ENCODE results near the gene NOB1.

The NOB1 gene

GRCh38 chr16:69718111-69718764 is 36.5 kb downstream of the NOB1 start:
- DNase-seq = no peak

GRCh38 chr16:69717066-69717465 is 37.7 kb downstream of the NOB1 start:
- no peak for DNase-seq

GRCh38 chr16:69712914-69713581 is 41.7 kb downstream of the NOB1 start:
- no peak for DNase-seq

- DNase-seq = no peak
Observed at GRCh38 chr16:69712277-69712676, 42.4 kb downstream of the NOB1 start.

GRCh38 chr16:69711115-69711740 is 43.5 kb downstream of the NOB1 start:
- DNase-seq = peak; percentile 19

GRCh38 chr16:69709456-69710084 is 45.2 kb downstream of the NOB1 start:
- no peak for DNase-seq

GRCh38 chr16:69707920-69708683 is 46.6 kb downstream of the NOB1 start:
- no peak for DNase-seq

- no peak for DNase-seq
Observed at GRCh38 chr16:69706975-69707340, 47.8 kb downstream of the NOB1 start.

- no peak for DNase-seq
Observed at GRCh38 chr16:69706256-69706974, 48.3 kb downstream of the NOB1 start.

GRCh38 chr16:69703638-69704037 is 51.1 kb downstream of the NOB1 start:
- DNase-seq = no peak

GRCh38 chr16:69701866-69702265 is 52.9 kb downstream of the NOB1 start:
- no peak for DNase-seq

GRCh38 chr16:69701452-69701851 is 53.3 kb downstream of the NOB1 start:
- no peak for DNase-seq

GRCh38 chr16:69699915-69700314 is 54.8 kb downstream of the NOB1 start:
- DNase-seq = no peak

- no peak for DNase-seq
Observed at GRCh38 chr16:69698404-69698803, 56.3 kb downstream of the NOB1 start.

GRCh38 chr16:69693916-69694315 is 60.8 kb downstream of the NOB1 start:
- no peak for DNase-seq

- DNase-seq = peak; percentile 8
Observed at GRCh38 chr16:69691980-69692911, 62.5 kb downstream of the NOB1 start.

Data from stimulated activated CD4-positive, alpha-beta T cell treated with anti-CD3 and anti-CD28 coated beads, Interleukin-15, amount 100 ng/mL, for 24 hours (primary cell).